HepG2 (cell line): ENCODE results near the gene ENTREP3. TPM values are rescaled to one million over a fixed set of nuclear protein-coding genes. Genes with fewer than 3 reads are reported as not detected.

ENCODE experiments used
- CSRNP1 ChIP-seq: sonication (generic); formaldehyde crosslinking; IDR thresholded peaks from 2 replicates; pipeline ENCODE4 v1.8.1; 2023; ENCODE audit warnings: mild to moderate bottlenecking, missing genetic modification reagents
- GATAD2A ChIP-seq: IDR thresholded peaks from 2 replicates; pipeline ENCODE4 v1.6.1; 2016
- NFRKB ChIP-seq: fragments of 450-650 bp; IDR thresholded peaks from 2 replicates; pipeline ENCODE4 v1.6.1; 2017
- NR3C1 ChIP-seq: sonication (generic); formaldehyde crosslinking; IDR thresholded peaks from 2 replicates; pipeline ENCODE4 v1.4.0; 2020; ENCODE audit warnings: missing genetic modification reagents
- ONECUT2 ChIP-seq: sonication (generic); formaldehyde crosslinking; IDR thresholded peaks from 2 replicates; pipeline ENCODE4 v1.4.0; 2020; ENCODE audit warnings: missing genetic modification reagents
- PLRG1 ChIP-seq: fragments of 450-650 bp; conservative IDR thresholded peaks from 2 replicates; pipeline ENCODE4 v1.6.1; 2016
- RELA ChIP-seq: sonication (generic); formaldehyde crosslinking; IDR thresholded peaks from 2 replicates; pipeline ENCODE4 v1.4.0; 2020; ENCODE audit warnings: missing genetic modification reagents
- SRF ChIP-seq: IDR thresholded peaks from 2 replicates; pipeline ENCODE4 v1.6.1; 2011; ENCODE audit warnings: mild to moderate bottlenecking, low read depth, low read length, moderate library complexity
- TAF15 ChIP-seq: fragments of 200-400 bp; formaldehyde crosslinking; IDR thresholded peaks from one replicate; pipeline ENCODE4 v1.6.1; 2018; ENCODE audit warnings: mild to moderate bottlenecking, low read depth, low read length; ENCODE audit not compliant: poor library complexity, severe bottlenecking
- TEAD3 ChIP-seq: optimal IDR thresholded peaks from 2 replicates; pipeline ENCODE3; 2016; ENCODE audit warnings: borderline replicate concordance
- TP53 ChIP-seq: sonication (generic); formaldehyde crosslinking; conservative IDR thresholded peaks from 2 replicates; pipeline ENCODE4 v1.4.0; 2020; ENCODE audit warnings: missing genetic modification reagents
- U2AF2 ChIP-seq: fragments of 200-400 bp; formaldehyde crosslinking; IDR thresholded peaks from 2 replicates; pipeline ENCODE4 v1.6.1; 2017; ENCODE audit warnings: low read depth, mild to moderate bottlenecking, low read length
- ZBTB10 ChIP-seq: sonication (generic); formaldehyde crosslinking; IDR thresholded peaks from 2 replicates; pipeline ENCODE4 v1.4.0; 2020; ENCODE audit warnings: missing genetic modification reagents, borderline replicate concordance
- ZFP82 ChIP-seq: sonication (generic); formaldehyde crosslinking; IDR thresholded peaks from 2 replicates; pipeline ENCODE4 v1.5.1; 2020; ENCODE audit warnings: mild to moderate bottlenecking, missing genetic modification reagents, borderline replicate concordance
- ZNF503 ChIP-seq: sonication (generic); formaldehyde crosslinking; IDR thresholded peaks from 2 replicates; pipeline ENCODE4 v1.4.0; 2020; ENCODE audit warnings: missing genetic modification reagents
- ZNF674 ChIP-seq: sonication (generic); formaldehyde crosslinking; IDR thresholded peaks from 2 replicates; pipeline ENCODE4 v1.5.0; 2020; ENCODE audit warnings: low read depth, mild to moderate bottlenecking, missing genetic modification reagents
- ZNF770 ChIP-seq: sonication (generic); formaldehyde crosslinking; IDR thresholded peaks from 2 replicates; pipeline ENCODE4 v1.5.0; 2020; ENCODE audit warnings: mild to moderate bottlenecking, missing genetic modification reagents
- ZSCAN30 ChIP-seq: sonication (generic); formaldehyde crosslinking; IDR thresholded peaks from 2 replicates; pipeline ENCODE4 v1.5.0; 2020; ENCODE audit warnings: mild to moderate bottlenecking, missing genetic modification reagents
- polyA plus RNA-seq, 8 experiments: library from polyadenylated mRNA; depleted of rRNA in 3 of 8; stranded (reverse) in 7 of 8; unstranded in 1 of 8; fragments of >200 nt; fragmentation: Illumina TruSeq in 4 of 8; extraction: Trizol in 4 of 8; gene quantifications; 2 replicates each; pipeline versions ENCODE4 v1.2.1 to v1.2.3, GENCODE V29; 2011 to 2016; ENCODE audit warnings: low read depth in 4 of 8, missing spikeins in 1 of 8, mixed read lengths in 1 of 8; ENCODE audit not compliant: insufficient read depth in 1 of 8
- total RNA-seq, 5 experiments: library from RNA; depleted of rRNA; stranded (reverse); fragments of >200 nt; fragmentation: Illumina TruSeq; extraction: Trizol; gene quantifications; 2 replicates each; pipeline ENCODE4 v1.2.3, GENCODE V29; 2016; ENCODE audit warnings: low read depth in 1 of 5

The ENTREP3 gene
- total and polyA plus RNA-seq, 2 of the 13 experiments (the other 11 are each of a cell fraction or from before 2014, with no cell fraction given), result 4.1 to 9.9 TPM

GRCh38 chr1:155250633-155251449 lies 4.4 kb downstream of the ENTREP3 start (continued):
- TF ChIP-seq TAF15 (peak; percentile 48), ZNF674 (CRISPR knock-in tag) (no peak), SRF (no peak), ZSCAN30 (CRISPR knock-in tag) (no peak), ONECUT2 (CRISPR knock-in tag) (no peak), PLRG1 (no peak), NFRKB (no peak), ZNF503 (CRISPR knock-in tag) (0 out of 2 replicates have a peak, but pooled peaks have one; percentile 17), U2AF2 (no peak), ZBTB10 (CRISPR knock-in tag) (0 out of 2 replicates have a peak, but pooled peaks have one; percentile 41), TEAD3 (CRISPR knock-in tag) (peak; percentile 22), ZFP82 (CRISPR knock-in tag) (no peak), GATAD2A (CRISPR knock-in tag) (no peak; the same call in 1 of the 2 replicates), CSRNP1 (peak; percentile 78), TP53 (CRISPR knock-in tag) (no peak), ZNF770 (CRISPR knock-in tag) (peak; percentile 56), NR3C1 (CRISPR knock-in tag) (no peak), RELA (CRISPR knock-in tag) (no peak)
